ENCODE data around the gene CRB1. TPM values are rescaled to one million over a fixed set of nuclear protein-coding genes. Genes with fewer than 3 reads are reported as not detected.

CRB1 gene
- total RNA-seq, 1 donor, result 0.09 TPM

- no peak overlapping the region for H3K4me3 ChIP-seq (ENCODE audit: low read depth, low read length)
- no peak for DNase-seq (ENCODE audit: low read depth)
- TF ChIP-seq, protein P1, sequence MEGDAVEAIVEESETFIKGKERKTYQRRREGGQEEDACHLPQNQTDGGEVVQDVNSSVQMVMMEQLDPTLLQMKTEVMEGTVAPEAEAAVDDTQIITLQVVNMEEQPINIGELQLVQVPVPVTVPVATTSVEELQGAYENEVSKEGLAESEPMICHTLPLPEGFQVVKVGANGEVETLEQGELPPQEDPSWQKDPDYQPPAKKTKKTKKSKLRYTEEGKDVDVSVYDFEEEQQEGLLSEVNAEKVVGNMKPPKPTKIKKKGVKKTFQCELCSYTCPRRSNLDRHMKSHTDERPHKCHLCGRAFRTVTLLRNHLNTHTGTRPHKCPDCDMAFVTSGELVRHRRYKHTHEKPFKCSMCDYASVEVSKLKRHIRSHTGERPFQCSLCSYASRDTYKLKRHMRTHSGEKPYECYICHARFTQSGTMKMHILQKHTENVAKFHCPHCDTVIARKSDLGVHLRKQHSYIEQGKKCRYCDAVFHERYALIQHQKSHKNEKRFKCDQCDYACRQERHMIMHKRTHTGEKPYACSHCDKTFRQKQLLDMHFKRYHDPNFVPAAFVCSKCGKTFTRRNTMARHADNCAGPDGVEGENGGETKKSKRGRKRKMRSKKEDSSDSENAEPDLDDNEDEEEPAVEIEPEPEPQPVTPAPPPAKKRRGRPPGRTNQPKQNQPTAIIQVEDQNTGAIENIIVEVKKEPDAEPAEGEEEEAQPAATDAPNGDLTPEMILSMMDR (IDR thresholded peaks at IDR 0.05; ENCODE audit: insufficient read depth, low read length), result no peak
Observed at GRCh38 chr1:197355248-197355995, 87.4 kb downstream of the CRB1 start.

DNA sequence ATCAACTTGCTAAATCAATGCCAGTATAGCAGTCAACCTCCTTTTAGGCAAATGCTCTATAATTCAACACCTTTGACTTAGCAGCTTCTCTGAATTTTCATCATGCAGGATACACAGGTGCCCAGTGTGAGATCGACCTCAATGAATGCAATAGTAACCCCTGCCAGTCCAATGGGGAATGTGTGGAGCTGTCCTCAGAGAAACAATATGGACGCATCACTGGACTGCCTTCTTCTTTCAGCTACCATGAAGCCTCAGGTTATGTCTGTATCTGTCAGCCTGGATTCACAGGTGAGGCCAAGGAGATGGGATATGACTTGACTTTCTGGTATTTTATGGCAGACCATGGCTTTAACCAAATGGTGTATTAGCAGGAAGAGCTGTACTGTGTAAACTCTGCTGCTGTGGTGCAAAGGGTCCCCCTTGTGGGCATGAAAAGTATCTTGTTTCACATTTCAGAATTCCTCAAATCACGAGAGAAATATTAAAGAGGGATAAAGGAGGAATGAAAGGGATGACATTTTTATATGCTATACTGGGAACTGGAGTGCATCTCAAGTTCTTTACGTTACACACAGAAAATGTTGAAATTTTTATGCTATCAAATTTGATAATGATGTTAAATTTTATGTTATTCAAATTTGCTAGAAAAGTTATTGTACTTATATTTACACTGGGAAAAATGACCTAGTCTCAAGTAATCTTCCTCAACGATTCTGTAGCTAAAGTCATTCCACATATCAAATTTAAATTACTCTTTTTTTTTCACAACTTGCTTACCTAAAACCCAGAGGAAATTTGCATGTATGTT is 88.9 kb downstream of the CRB1 start:
- no peak overlapping the region for H3K4me3 ChIP-seq (ENCODE audit: low read depth, low read length)
- peak; percentile 68 for DNase-seq (ENCODE audit: low read depth)
- TF ChIP-seq, protein P1 (IDR thresholded peaks at IDR 0.05; ENCODE audit: insufficient read depth, low read length), result peak; percentile 72

DNA sequence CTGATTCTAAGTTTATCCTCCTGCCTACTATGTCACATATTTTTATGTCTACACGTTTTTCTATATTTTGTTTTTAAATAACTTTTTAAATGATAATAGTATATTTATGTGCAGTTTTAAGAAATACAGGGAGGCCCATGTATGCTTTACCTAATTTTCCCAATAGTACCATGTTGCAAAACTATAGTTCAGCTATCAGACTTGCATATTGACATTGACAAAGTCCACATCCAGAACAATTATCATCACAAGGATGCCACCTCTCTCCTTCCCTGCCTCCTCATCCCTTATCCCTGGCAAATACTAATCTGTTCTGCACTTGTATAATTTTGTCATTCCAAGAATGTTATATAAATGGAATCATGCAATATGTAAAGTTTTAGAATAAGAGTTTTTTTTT is 90.9 kb downstream of the CRB1 start:
- TF ChIP-seq, protein P1 (IDR thresholded peaks at IDR 0.05; ENCODE audit: insufficient read depth, low read length), result no peak
- no peak overlapping the region for H3K4me3 ChIP-seq (ENCODE audit: low read depth, low read length)
- no peak for DNase-seq (ENCODE audit: low read depth)

DNA sequence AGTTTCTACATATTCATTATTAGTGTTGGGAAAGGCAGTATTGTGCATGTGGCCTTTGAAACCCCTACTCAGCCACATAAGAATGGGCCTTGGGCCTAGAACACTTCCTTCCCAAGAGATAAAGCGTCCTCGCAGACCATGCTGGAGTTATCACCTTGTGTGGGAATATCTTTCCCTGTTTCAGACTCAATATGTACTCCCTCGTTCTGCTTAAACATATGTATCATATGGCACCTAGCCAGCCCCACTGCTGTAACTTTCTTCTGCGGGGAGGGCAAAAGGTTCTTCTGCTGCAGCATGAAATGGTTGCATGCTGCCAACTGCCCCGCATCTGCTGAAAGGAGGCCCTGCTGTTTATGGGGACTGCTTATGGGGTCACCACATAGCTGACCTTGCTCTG is 92.0 kb downstream of the CRB1 start:
- H3K4me3 ChIP-seq (ENCODE audit: low read depth, low read length), result no peak overlapping the region
- DNase-seq (ENCODE audit: low read depth), result no peak
- TF ChIP-seq, protein P1 (IDR thresholded peaks at IDR 0.05; ENCODE audit: insufficient read depth, low read length), result no peak

DNA sequence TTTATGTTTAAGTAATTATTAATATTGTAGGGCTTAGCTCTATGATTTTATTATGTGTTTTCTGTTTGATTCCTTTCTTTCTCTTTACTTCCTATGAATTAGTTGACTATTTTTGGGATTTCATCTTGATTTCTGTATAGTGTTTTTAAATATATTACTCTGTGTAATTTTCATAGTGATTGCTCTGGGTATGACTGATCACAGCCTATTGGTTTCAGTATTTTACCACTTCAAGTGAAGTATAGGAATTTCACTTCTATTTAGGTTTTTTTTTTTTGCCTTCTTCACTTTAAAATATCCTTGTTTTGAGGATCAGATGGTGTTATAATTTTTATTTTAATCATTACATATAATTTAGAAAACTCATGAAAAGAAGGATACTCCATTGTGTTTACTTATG is 94.8 kb downstream of the CRB1 start:
- TF ChIP-seq, protein P1 (IDR thresholded peaks at IDR 0.05; ENCODE audit: insufficient read depth, low read length), result no peak
- DNase-seq (ENCODE audit: low read depth), result no peak
- H3K4me3 ChIP-seq (ENCODE audit: low read depth, low read length), result no peak overlapping the region

DNA sequence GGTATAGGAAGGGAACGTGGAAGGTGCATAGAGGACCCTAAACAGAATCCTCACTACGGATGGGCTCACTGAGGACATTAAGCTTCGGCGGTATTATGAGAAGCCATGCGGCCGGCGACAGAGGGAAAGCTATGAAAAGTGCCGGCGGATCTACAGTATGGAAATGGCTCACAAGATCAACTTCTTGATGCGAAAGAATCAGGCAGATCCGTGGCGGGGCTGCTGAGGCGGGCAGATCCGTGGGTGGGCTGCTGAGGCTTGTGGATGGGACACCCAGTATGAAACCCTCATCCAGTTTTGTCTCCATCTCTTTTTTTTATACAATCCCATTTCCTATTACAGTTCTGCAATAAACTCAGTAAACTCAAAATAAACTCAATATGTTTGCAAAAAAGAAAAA is 95.8 kb downstream of the CRB1 start:
- H3K4me3 ChIP-seq (ENCODE audit: low read depth, low read length), result no peak overlapping the region
- no peak for DNase-seq (ENCODE audit: low read depth)
- TF ChIP-seq, protein P1 (IDR thresholded peaks at IDR 0.05; ENCODE audit: insufficient read depth, low read length), result no peak
